Choroid plexus epithelial cell (primary cell): Measurements from ENCODE around the gene FASTK.

Source experiments
- DNase-seq: peaks from one replicate; pipeline ENCODE4 v3.0.0-alpha.2; 2010; ENCODE audit warnings: low read depth
- H3K4me3 ChIP-seq: 2 replicates; pipeline ENCODE4 v1.5.1; 2011; ENCODE audit warnings: low read depth, mild to moderate bottlenecking, control low read depth, low read length, moderate library complexity
- CTCF ChIP-seq: conservative IDR thresholded peaks from 2 replicates; pipeline ENCODE4 v1.5.1; 2011; ENCODE audit warnings: low read depth, mild to moderate bottlenecking, control low read depth, inconsistent platforms, low read length, moderate library complexity

Gene FASTK

GRCh38 chr7:151081170-151082101 lies 827 bp upstream of the FASTK start:
- peak overlapping the region; percentile 52 for H3K4me3 ChIP-seq
- DNase-seq, result peak; percentile 24
- no peak for TF ChIP-seq CTCF

DNA sequence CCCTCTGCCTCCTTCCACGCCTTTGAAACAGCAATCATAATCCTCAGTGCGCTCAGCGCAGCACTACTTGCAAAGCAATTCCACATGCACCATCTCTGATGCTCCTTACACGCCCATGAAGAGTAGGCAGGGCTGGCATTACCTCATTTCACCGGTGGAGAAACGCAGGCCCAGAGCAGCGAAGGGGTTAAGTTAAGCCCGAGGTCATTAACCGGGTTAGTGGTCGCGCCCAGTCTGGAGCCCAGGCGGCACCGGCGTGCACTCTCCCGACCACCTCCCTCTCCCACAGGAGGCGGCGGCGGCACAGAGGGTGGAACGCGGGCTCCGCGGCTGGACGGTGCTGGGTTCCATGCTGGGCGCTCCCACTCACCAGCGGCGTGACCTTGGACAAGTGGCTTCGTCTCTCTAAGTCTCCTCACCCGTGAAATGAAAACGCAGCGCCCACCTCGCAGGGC lies 515 bp downstream of the FASTK start:
- no peak for TF ChIP-seq CTCF
- peak overlapping the region; percentile 90 for H3K4me3 ChIP-seq
- peak; percentile 43 for DNase-seq

DNA sequence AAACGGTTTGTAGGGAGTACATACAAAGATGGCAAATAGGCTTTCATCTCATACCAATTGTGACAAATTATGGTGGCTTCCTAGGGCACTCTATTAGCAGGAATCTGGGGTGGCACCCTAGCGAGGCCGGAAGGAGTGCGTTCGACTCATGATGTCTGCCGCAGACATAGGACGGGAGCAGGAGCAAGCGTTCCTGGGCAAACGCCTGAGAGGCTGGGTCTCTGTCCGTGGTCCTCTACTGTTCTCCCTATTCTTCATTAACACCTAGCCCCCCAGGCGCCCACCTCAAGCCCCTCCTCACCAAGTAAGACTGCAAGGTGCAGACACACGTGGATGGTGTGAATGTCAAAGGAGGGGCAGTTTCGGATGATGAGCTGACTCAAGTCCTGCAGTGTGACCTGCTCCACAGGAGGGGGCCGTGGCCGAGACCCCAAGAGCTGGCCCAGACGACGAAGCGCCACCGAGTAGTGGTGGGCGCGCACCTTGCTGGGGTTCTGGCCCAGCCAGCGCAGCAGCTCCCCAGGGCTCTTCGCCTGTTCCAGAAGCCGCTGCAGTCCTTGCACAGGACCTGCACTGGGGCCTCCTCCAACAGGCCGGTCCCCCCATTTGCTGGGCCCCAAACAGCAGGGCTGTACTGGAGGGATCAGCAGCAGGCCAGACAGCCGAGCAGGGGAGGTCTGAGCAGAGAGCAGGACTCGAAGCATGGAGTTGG lies 1.3 kb downstream of the FASTK start:
- no peak for TF ChIP-seq CTCF
- H3K4me3 ChIP-seq, result peak overlapping the region; percentile 90

DNA sequence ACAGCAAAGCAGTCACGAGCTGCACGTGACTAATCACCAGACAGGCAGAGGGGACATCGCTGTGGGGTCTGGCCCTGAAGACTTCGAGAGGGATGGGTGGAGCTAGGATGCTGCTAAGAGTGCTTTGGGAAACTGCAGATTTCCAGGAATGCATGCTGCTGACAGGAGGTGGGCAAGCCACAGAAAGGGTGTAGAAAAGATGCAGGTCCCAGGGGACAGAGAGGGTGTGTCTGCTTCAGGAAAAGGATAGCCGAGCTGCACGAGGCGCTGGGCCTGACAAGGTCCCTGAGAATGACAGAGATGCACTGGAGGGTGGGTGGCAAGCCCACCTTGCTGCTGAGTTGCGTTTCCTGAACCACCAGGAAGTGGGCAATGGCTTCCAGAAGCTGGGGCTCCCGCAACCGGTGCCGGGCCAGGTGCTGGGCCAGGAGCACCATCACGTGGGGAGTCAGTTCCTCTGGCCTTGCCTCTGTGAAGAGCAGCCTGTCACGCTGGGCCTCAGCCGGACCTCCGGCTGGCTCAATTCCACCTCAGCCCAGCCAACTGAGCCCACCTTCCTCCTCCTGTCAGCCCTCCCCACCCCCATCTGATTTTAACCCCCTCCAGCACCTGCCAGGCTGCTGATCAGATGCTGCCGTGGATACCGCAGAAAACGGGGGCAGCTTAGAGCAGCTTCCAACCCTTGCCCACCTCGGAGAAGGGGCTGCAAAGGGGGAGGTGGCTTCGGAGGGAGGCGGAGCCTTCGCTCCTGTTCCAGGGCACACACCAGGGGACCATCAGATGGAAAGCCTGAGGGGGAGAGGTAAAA lies 2.2 kb downstream of the FASTK start:
- no peak for TF ChIP-seq CTCF
- DNase-seq, result peak; percentile 61
- H3K4me3 ChIP-seq, result no peak overlapping the region

More for the DNA sequence above, 1.3 kb downstream of the FASTK start:
- DNase-seq, result no peak

- TF ChIP-seq CTCF, result no peak
- H3K4me3 ChIP-seq, result no peak overlapping the region
- no peak for DNase-seq
Observed at GRCh38 chr7:151077705-151078232, 2.8 kb downstream of the FASTK start.

GRCh38 chr7:151076863-151077704 lies 3.5 kb downstream of the FASTK start:
- no peak for DNase-seq
- TF ChIP-seq CTCF, result peak; percentile 51
- H3K4me3 ChIP-seq, result no peak overlapping the region
